T-cell (primary cell): ENCODE data around the gene HCN1. TPM values are rescaled to one million over a fixed set of nuclear protein-coding genes. Genes with fewer than 3 reads are reported as not detected.

Experiments used
- ATAC-seq, 4 experiments: fragments of 200-7000 bp in 3 of 4; fragments of 150-1000 bp in 1 of 4; cut with Tn5 transposase; replicated peaks in 1 of 4; 1 replicate in 3 of 4; 2 replicates in 1 of 4; pipeline ENCODE4 v1.10.0; 2021; ENCODE audit warnings: moderate library complexity in 3 of 4, mild to moderate bottlenecking in 2 of 4, moderate number of reproducible peaks in 1 of 4
- CTCF ChIA-PET, 2 donors: fragments of 300-600 bp; sonication (Branson Sonifier 250); formaldehyde crosslinking; loops; one replicate each; lab custom pipeline; 2022; ENCODE audit warnings: antibody characterized with exemption in 2 of 2; lab: Charles Lee
- POLR2A ChIA-PET, 2 donors: fragments of 300-600 bp; sonication (Branson Sonifier 250); formaldehyde crosslinking; loops; one replicate each; lab custom pipeline; 2022; ENCODE audit warnings: antibody characterized with exemption in 2 of 2; lab: Charles Lee
- DNase-seq, 35 experiments: peaks; one replicate each; pipeline versions ENCODE4 v3.0.0 to v3.0.0-alpha.2; 2013 to 2023
- H3K27ac ChIP-seq: one replicate; pipeline ENCODE4 v1.5.1; 2013; ENCODE audit warnings: low read length
- H3K27me3 ChIP-seq, 2 experiments: replicated peaks in 1 of 2; 1 replicate in 1 of 2; 2 replicates in 1 of 2; pipeline versions ENCODE4 v1.6.1 to v1.7.0; 2013; ENCODE audit warnings: low read length in 1 of 2, mixed read lengths in 1 of 2; ENCODE audit not compliant: control insufficient read depth in 2 of 2, insufficient read depth in 2 of 2; ENCODE audit errors: extremely low read depth in 1 of 2
- H3K36me3 ChIP-seq, 2 donors: 1 replicate in 1 of 2; 2 replicates in 1 of 2; pipeline versions ENCODE4 v1.6.1 to v1.7.0; 2013; ENCODE audit warnings: low read length in 1 of 2; ENCODE audit not compliant: control insufficient read depth in 2 of 2, insufficient read depth in 1 of 2; ENCODE audit errors: extremely low read depth in 1 of 2
- H3K4me1 ChIP-seq, 2 experiments: 1 replicate in 1 of 2; 2 replicates in 1 of 2; pipeline versions ENCODE4 v1.6.1 to v1.7.0; 2013; ENCODE audit warnings: low read length in 2 of 2, mixed read lengths in 1 of 2; ENCODE audit not compliant: insufficient read depth in 2 of 2, control insufficient read depth in 1 of 2; ENCODE audit errors: extremely low read depth in 1 of 2
- H3K4me3 ChIP-seq, 2 donors: 1 replicate in 1 of 2; 2 replicates in 1 of 2; pipeline versions ENCODE4 v1.5.1 to v1.7.0; 2013; ENCODE audit warnings: mild to moderate bottlenecking in 2 of 2, low read length in 1 of 2, moderate library complexity in 1 of 2; ENCODE audit not compliant: control insufficient read depth in 1 of 2; ENCODE audit errors: extremely low read depth in 1 of 2
- H3K9me3 ChIP-seq: 2 replicates; pipeline ENCODE4 v1.7.0; 2013
- H3K27ac Mint-ChIP-seq, 2 donors: one replicate each; pipeline ENCODE4 v1.8.0; 2020 to 2021; ENCODE audit warnings: mild to moderate bottlenecking in 2 of 2, mixed read lengths in 2 of 2
- H3K27me3 Mint-ChIP-seq, 2 donors: one replicate each; pipeline ENCODE4 v1.8.0; 2021 to 2022; ENCODE audit warnings: mixed read lengths in 2 of 2
- H3K36me3 Mint-ChIP-seq: one replicate; pipeline ENCODE4 v1.8.0; 2021; ENCODE audit warnings: mixed read lengths
- H3K4me1 Mint-ChIP-seq, 3 donors: one replicate each; pipeline ENCODE4 v1.8.0; 2020 to 2022; ENCODE audit warnings: mixed read lengths in 3 of 3, mild to moderate bottlenecking in 1 of 3
- H3K4me3 Mint-ChIP-seq, 3 donors: one replicate each; pipeline ENCODE4 v1.8.0; 2020 to 2022; ENCODE audit warnings: mild to moderate bottlenecking in 3 of 3, mixed read lengths in 3 of 3, moderate library complexity in 3 of 3
- H3K9me3 Mint-ChIP-seq, 3 donors: one replicate each; pipeline ENCODE4 v1.8.0; 2020 to 2022; ENCODE audit warnings: mixed read lengths in 3 of 3
- WGBS: methylation state at CpG from one replicate; pipeline ENCODE4 v1.1.5; 2013; ENCODE audit warnings: missing lambda C conversion rate; ENCODE audit not compliant: insufficient coverage; 5-methylcytosine and 5-hydroxymethylcytosine counted together
- total RNA-seq, 35 experiments: library from RNA in 6 of 35; stranded (reverse) in 6 of 35; fragments of 120-200 nt in 1 of 35; gene quantifications; one replicate each; pipeline versions ENCODE4 v1.2.1 to v1.2.4 and lab custom pipeline; 2013 to 2026

Gene HCN1
- total RNA-seq, 5 donors from 2014 or later (not counting 1 experiment from before 2014, with no cell fraction given) = not detected

DNA sequence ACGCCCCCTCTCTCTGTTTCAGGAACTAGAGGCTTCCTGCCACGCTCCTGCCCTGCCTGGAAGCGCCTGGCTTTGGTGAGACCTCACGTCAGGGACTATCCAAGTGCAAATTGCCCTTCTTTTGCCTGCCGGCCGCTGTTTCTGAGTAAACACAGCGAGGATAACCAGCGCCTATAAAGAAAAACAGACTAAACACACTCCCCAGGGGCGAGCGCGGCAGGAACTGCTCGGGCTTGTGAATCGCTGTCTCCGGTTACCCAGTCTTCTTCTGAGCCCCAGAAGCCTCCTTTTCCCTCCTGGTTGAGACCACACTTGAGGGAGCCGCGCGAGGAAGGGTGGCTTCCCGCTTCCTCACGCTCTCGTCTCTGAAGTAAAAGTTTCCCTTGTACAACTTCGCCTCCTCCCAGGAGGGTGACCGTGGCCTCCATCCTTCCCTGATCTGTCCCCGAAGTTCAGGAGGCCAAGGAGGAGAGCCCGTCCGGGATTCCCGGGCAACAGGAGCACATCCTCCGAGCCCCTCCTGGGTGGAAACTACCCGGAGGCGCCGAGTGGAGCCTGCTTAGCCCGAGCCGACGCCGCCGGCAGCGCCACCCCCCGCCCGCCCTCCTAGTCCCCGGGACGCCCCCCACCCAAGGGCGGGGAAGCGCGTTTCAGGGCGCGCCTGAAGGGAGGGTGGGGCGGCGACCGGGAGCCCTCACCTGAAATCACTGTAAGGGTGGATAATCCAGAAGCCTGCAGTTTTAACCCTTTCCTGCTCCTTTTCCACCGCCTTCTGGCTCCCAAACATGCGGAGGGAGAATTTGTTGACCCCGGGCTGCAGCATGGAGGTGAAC, 993 bp downstream of the HCN1 start:
- Histone ChIP-seq H3K27ac (no peak overlapping the region), H3K4me1 (no peaks in the 10 kb centered on the region), H3K9me3 (no peaks in the 10 kb centered on the region), H3K4me3 (no peak overlapping the region), H3K27me3 (peaks cover 0 to 13% of the 10 kb centered on the region in 2 experiments), H3K36me3 (no peaks in the 10 kb centered on the region)
- ATAC-seq (no peak), DNase-seq (no peak)
- H3K27me3 Mint-ChIP-seq = peaks cover 12 to 25% of the 10 kb centered on the region in 2 donors
- peaks cover 6 to 27% (median 15%) of the 10 kb centered on the region in 3 donors for H3K9me3 Mint-ChIP-seq
- no peak overlapping the region for H3K27ac Mint-ChIP-seq
- POLR2A ChIA-PET = no interaction called here
- no peaks in the 10 kb centered on the region for H3K36me3 Mint-ChIP-seq
- peaks cover 0 to 6% (median 3%) of the 10 kb centered on the region in 3 donors for H3K4me1 Mint-ChIP-seq
- H3K4me3 Mint-ChIP-seq = no peak overlapping the region
- WGBS = 10% methylated on average over 40 of the region's 51 CpGs
- CTCF ChIA-PET = no interaction called here

DNA sequence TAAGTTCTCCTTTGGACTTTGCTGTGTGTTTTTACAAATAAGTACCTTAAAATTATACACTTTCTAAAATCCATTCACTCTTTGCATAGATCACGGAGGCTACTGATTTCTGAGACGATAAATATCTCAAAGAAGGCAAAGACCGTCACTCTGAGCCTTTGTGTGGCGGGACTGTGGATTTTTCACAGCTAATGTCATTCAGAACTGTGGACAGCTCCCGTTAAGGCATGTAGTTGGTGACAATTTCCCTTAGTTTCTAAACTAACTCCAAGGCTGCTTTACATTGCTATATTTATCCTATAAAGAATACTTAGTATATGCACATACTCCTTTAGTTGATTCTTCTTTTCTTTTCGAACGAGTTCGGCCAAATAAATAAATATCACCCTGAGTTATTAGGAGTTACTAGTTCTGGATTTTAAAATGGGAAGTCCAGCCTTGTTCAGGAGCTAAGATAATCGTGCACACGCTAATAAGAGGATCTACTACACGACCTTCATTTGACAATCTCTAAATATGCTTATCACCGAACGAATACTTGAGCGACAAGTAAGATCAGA, 1.8 kb downstream of the HCN1 start:
- ChIA-PET POLR2A (no interaction called here), CTCF (no interaction called here)
- DNase-seq (no peak), ATAC-seq (no peak)
- Histone ChIP-seq H3K4me1 (no peaks in the 10 kb centered on the region), H3K9me3 (no peaks in the 10 kb centered on the region), H3K27ac (no peak overlapping the region), H3K36me3 (no peaks in the 10 kb centered on the region), H3K27me3 (peaks cover 0 to 13% of the 10 kb centered on the region in 2 experiments), H3K4me3 (no peak overlapping the region)
- Mint-ChIP-seq H3K36me3 (no peaks in the 10 kb centered on the region), H3K9me3 (peaks cover 6 to 31% (median 17%) of the 10 kb centered on the region in 3 donors), H3K4me3 (no peak overlapping the region), H3K27me3 (peaks cover 12 to 25% of the 10 kb centered on the region in 2 donors), H3K4me1 (peaks cover 0 to 6% (median 3%) of the 10 kb centered on the region in 3 donors), H3K27ac (no peak overlapping the region)
- 28% methylated on average over 5 of the region's 14 CpGs for WGBS

DNA sequence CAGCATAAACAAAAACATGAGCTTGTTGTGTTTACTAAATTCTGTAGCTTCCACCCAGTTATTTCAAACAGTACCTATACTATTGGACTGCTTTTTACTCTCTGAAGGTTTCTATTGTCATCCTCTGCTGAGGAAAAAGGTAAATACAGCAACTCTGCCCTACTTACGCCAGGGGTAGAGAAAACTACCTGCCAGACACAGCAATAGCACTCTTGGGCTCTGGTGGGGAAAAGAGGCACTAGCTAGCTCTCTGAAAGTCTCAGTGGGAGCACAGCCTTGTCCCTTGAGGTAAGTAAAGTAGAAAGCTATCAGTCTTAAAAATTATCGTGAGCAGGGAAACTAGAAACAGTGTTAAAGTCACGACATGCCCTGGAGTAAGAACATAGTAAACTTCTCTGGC, 3.7 kb downstream of the HCN1 start:
- Histone ChIP-seq H3K27ac (no peak overlapping the region), H3K9me3 (no peaks in the 10 kb centered on the region), H3K27me3 (peaks cover 0 to 13% of the 10 kb centered on the region in 2 experiments), H3K4me1 (no peaks in the 10 kb centered on the region), H3K36me3 (no peaks in the 10 kb centered on the region), H3K4me3 (no peak overlapping the region)
- peaks cover 0 to 6% (median 3%) of the 10 kb centered on the region in 3 donors for H3K4me1 Mint-ChIP-seq
- ATAC-seq = no peak
- CTCF ChIA-PET = no interaction called here
- no peak overlapping the region for H3K4me3 Mint-ChIP-seq
- DNase-seq = no peak
- H3K27me3 Mint-ChIP-seq = peaks cover 12 to 25% of the 10 kb centered on the region in 2 donors
- WGBS = no CpG with 5 or more reads among the region's 3 CpGs
- peaks cover 3 to 28% (median 16%) of the 10 kb centered on the region in 3 donors for H3K9me3 Mint-ChIP-seq
- POLR2A ChIA-PET = no interaction called here
- no peak overlapping the region for H3K27ac Mint-ChIP-seq
- no peaks in the 10 kb centered on the region for H3K36me3 Mint-ChIP-seq

DNA sequence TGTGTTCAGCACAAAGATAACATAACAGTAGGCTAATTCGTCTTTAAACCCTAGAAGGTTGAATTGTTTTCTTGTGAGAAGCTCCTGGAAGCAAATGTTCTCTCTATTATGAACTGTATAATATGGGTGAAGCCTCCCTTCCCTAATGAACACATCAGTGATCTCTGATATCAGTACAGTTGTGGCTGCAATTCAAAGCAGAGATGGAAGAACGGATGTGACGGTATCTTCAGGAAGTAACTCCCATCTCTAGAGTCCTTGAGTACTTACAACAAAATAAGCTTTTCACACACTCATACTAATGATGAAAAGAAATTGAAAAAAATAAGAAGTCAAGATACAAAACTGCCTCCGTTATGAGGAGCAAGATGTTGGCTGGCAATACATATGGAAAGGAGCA, 4.5 kb downstream of the HCN1 start:
- WGBS = 80% methylated on average over 1 of the region's 4 CpGs
- Histone ChIP-seq H3K36me3 (no peaks in the 10 kb centered on the region), H3K4me3 (no peak overlapping the region), H3K4me1 (no peaks in the 10 kb centered on the region), H3K9me3 (no peaks in the 10 kb centered on the region), H3K27me3 (peaks cover 0 to 13% of the 10 kb centered on the region in 2 experiments), H3K27ac (no peak overlapping the region)
- CTCF ChIA-PET = no interaction called here
- POLR2A ChIA-PET = no interaction called here
- peaks cover 3 to 25% (median 16%) of the 10 kb centered on the region in 3 donors for H3K9me3 Mint-ChIP-seq
- H3K36me3 Mint-ChIP-seq = no peaks in the 10 kb centered on the region
- ATAC-seq = no peak
- H3K4me3 Mint-ChIP-seq = no peak overlapping the region
- H3K27ac Mint-ChIP-seq = no peak overlapping the region
- H3K4me1 Mint-ChIP-seq = peaks cover 0 to 6% (median 3%) of the 10 kb centered on the region in 3 donors
- DNase-seq = no peak
- peaks cover 9 to 17% of the 10 kb centered on the region in 2 donors for H3K27me3 Mint-ChIP-seq

DNA sequence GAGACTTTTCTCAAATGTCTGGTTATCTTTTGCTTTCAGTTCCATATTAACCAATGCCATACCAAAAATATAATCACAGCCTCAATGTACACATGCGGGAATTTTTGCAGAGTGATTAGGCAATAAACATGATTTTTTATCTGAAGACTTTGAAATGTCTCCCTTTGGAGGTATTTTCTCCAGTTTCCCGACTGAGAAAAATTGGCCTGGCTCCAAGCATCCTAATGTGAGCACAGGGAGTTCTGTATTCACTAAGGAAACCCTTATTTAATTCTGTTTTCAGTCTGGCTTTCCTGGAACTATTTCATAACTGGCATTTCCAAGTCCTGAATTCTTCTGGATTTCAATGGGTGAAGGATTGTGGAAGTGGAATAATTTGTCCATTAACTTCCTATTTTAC, 8.5 kb downstream of the HCN1 start:
- ATAC-seq = no peak
- H3K4me1 Mint-ChIP-seq = no peaks in the 10 kb centered on the region
- no peak for DNase-seq
- no peaks in the 10 kb centered on the region for H3K27me3 Mint-ChIP-seq
- POLR2A ChIA-PET = no interaction called here
- H3K36me3 Mint-ChIP-seq = no peaks in the 10 kb centered on the region
- no CpG with 5 or more reads among the region's 2 CpGs for WGBS
- Histone ChIP-seq H3K36me3 (no peaks in the 10 kb centered on the region), H3K27me3 (no peaks in the 10 kb centered on the region), H3K9me3 (no peaks in the 10 kb centered on the region), H3K4me1 (no peaks in the 10 kb centered on the region), H3K27ac (no peak overlapping the region), H3K4me3 (no peak overlapping the region)
- H3K27ac Mint-ChIP-seq = no peak overlapping the region
- peaks cover 0 to 12% (median 10%) of the 10 kb centered on the region in 3 donors for H3K9me3 Mint-ChIP-seq
- no peak overlapping the region for H3K4me3 Mint-ChIP-seq
- CTCF ChIA-PET = no interaction called here

DNA sequence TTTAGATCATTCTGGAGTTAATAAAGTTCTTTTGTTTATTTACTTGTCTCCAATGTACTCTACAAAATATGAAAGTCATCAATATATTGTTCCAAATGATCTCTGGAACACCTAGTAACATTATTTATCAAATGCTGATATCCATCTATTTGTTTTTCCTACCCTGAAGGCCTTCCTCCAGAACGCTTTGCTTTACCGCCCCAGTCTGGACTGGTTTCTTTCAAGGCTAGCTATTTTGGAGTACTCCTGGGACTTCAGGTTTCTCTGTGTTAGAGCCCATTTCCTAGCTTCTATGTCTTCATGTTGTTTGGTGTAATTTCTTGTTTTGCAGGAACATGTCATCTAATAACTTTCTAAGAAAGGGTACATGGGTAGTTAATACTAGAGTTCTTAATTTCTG, 9.6 kb downstream of the HCN1 start:
- CTCF ChIA-PET = no interaction called here
- no peaks in the 10 kb centered on the region for H3K27me3 ChIP-seq
- peaks cover 0 to 13% (median 8%) of the 10 kb centered on the region in 3 donors for H3K9me3 Mint-ChIP-seq
- no peaks in the 10 kb centered on the region for H3K4me1 Mint-ChIP-seq
- no peaks in the 10 kb centered on the region for H3K4me1 ChIP-seq
- no peaks in the 10 kb centered on the region for H3K36me3 Mint-ChIP-seq
- no peak overlapping the region for H3K27ac ChIP-seq
- no peaks in the 10 kb centered on the region for H3K36me3 ChIP-seq
- ATAC-seq = no peak
- H3K9me3 ChIP-seq = no peaks in the 10 kb centered on the region
- WGBS = 83% methylated on average over 2 of the region's 2 CpGs
- no peak overlapping the region for H3K4me3 Mint-ChIP-seq
- H3K27me3 Mint-ChIP-seq = no peaks in the 10 kb centered on the region
- no peak overlapping the region for H3K4me3 ChIP-seq
- POLR2A ChIA-PET = no interaction called here
- no peak for DNase-seq
- no peak overlapping the region for H3K27ac Mint-ChIP-seq
